ENCODE measurements around the gene KRTAP13-2.

KRTAP13-2 gene, protein sequence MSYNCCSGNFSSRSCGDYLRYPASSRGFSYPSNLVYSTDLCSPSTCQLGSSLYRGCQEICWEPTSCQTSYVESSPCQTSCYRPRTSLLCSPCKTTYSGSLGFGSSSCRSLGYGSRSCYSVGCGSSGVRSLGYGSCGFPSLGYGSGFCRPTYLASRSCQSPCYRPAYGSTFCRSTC

DNA sequence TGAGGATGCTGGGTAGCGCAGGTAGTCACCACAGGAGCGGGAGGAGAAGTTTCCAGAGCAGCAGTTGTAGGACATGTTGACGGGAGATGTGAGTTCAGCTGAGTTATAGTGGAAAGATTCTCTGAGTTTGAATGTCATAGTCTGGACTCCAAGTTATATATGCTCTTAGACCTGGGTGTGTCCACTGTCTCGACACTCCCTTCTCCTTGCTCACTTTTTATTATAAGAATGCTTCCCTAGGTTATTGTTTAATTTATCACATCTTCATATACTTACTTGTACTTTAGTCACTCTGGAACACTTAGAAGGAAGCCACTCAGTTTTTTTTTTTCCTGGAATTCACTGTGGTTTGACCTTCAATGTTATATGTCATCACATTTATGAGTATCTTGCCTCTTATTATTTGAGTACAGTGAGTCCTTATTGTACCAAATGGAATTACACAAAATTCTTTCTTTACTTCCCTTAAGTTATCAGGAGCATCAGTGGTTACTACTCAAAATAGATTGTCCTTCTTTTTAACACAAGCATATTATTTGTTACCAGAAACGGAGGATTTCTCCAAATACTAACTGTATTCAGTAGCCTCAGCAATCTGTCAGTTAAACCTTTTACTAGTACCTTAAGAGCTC lies at the start of gene KRTAP13-2:
Gene KRTAP13-2 (minus strand): TSS at position 133 of the 632 bp plus-strand sequence. CDS start 58 bp downstream, at position 75.
- H3K4me3 ChIP-seq (replicated peaks; ENCODE audit: low read depth, low read length), result no peak within 1 kb of the TSS
- no peak for DNase-seq (ENCODE audit: extremely low read depth, low read depth)
- TF ChIP-seq, protein P1, sequence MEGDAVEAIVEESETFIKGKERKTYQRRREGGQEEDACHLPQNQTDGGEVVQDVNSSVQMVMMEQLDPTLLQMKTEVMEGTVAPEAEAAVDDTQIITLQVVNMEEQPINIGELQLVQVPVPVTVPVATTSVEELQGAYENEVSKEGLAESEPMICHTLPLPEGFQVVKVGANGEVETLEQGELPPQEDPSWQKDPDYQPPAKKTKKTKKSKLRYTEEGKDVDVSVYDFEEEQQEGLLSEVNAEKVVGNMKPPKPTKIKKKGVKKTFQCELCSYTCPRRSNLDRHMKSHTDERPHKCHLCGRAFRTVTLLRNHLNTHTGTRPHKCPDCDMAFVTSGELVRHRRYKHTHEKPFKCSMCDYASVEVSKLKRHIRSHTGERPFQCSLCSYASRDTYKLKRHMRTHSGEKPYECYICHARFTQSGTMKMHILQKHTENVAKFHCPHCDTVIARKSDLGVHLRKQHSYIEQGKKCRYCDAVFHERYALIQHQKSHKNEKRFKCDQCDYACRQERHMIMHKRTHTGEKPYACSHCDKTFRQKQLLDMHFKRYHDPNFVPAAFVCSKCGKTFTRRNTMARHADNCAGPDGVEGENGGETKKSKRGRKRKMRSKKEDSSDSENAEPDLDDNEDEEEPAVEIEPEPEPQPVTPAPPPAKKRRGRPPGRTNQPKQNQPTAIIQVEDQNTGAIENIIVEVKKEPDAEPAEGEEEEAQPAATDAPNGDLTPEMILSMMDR (IDR thresholded peaks at IDR 0.05; ENCODE audit: low read depth, low read length, missing control alignments), result no peak

DNA sequence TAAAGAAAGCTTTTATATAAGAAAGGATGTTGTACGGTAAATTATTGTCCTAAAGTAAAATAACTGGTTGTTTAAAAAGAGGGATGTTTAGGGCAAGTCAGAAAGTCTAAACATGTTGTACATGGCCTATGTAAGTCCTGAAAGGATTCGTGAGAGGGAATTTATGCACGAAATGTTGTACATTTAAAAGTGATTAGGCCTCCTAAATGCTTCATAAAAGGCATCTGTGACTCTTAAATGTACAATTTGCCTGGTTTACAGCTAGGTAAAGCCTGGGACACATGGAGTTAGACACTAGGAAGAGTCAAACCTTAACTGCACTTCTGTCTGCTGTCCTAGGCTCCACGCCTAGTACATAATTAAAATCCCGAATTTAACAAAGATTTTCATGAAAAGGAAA lies 43.9 kb upstream of the KRTAP13-2 start:
- H3K4me3 ChIP-seq (replicated peaks; ENCODE audit: low read depth, low read length), result no peak overlapping the region
- TF ChIP-seq, protein P1 (IDR thresholded peaks at IDR 0.05; ENCODE audit: low read depth, low read length, missing control alignments), result no peak
- no peak for DNase-seq (ENCODE audit: extremely low read depth, low read depth)

DNA sequence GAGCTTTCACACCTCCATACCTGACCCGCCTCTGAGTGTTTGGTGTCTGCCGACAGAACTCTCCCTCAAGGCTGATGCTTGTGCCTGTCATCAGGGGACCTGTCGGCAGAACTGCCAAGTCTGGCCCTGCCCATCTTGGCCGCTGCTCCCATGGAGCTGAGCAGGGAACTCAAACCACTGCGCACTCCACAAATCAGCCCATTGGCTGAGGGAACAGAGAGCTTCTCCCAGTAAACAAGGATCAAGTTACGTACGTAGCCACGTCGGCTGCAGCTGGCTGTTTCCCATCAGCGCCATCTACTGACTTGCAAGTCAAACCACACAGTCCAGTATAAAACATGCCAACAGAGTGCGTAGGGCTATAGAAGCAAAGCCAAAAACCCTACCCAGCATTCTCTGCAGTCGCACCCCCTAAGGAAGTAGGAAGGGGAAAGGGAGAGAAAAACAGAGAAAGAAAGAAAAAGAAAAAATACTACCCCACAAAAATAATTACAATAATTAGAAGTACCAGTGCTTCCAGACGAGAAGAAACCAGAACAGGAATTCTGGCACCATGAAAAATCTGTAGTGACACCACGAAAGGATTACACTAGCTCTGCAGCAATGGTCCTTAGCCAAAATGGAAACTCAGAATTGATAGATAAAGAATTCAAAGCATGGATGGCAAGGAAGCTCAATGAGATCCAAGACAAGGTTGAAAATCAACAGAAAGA lies 36.9 kb upstream of the KRTAP13-2 start:
- DNase-seq (ENCODE audit: extremely low read depth, low read depth), result peak; percentile 12
- TF ChIP-seq, protein P1 (IDR thresholded peaks at IDR 0.05; ENCODE audit: low read depth, low read length, missing control alignments), result peak; percentile 17

DNA sequence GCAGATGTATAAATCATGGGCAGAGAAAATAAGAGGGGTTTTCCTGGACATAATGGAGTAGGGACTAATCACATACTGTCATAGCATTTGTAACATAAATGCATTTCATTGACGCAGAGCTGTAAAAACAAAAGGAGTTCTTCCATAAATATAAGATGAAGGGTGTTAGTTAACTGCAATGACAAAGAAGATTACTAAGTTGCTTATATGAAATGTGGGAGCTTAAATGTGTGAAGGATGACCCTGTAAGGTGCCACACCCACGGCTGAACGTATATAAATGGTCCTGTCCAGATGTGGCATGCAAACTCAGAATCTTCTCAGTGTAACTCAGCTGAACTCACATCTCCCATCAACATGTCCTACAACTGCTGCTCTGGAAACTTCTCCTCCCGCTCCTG lies 23.7 kb upstream of the KRTAP13-2 start, which contains the start of gene KRTAP13-1:
Gene KRTAP13-1 (plus strand): TSS at position 301 of the 400 bp plus-strand sequence. CDS start 56 bp downstream, at position 357.
- DNase-seq (ENCODE audit: extremely low read depth, low read depth), result no peak
- TF ChIP-seq, protein P1 (IDR thresholded peaks at IDR 0.05; ENCODE audit: low read depth, low read length, missing control alignments), result no peak
- H3K4me3 ChIP-seq (replicated peaks; ENCODE audit: low read depth, low read length), result no peak within 1 kb of the TSS

More for the DNA sequence above, 36.9 kb upstream of the KRTAP13-2 start:
- H3K4me3 ChIP-seq (replicated peaks; ENCODE audit: low read depth, low read length), result no peak overlapping the region

DNA sequence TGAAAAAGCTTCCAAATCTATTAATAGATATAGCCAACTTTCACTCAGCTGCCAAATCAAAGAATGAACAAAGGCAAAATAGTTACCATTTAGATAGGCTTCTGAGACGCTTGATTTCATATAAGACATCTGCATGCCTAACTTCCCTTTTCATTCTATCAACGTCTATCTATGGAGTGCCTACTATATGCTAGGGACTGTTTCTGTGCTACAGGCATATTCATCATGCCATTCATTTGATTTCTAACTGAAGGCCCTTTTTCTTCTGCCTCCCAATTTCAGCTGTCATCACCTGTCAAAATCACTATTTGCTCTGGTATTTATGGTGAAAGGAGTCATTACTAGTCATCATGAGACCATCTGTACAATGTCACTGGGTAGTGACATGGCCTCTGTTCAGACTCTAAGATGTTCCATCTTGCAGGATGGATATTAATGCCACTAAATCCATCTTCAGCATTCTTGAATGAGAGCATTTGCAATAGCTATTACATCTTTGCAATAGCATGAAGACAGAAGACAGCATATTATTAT lies 19.5 kb upstream of the KRTAP13-2 start:
- H3K4me3 ChIP-seq (replicated peaks; ENCODE audit: low read depth, low read length), result no peak overlapping the region
- DNase-seq (ENCODE audit: extremely low read depth, low read depth), result no peak
- TF ChIP-seq, protein P1 (IDR thresholded peaks at IDR 0.05; ENCODE audit: low read depth, low read length, missing control alignments), result no peak

DNA sequence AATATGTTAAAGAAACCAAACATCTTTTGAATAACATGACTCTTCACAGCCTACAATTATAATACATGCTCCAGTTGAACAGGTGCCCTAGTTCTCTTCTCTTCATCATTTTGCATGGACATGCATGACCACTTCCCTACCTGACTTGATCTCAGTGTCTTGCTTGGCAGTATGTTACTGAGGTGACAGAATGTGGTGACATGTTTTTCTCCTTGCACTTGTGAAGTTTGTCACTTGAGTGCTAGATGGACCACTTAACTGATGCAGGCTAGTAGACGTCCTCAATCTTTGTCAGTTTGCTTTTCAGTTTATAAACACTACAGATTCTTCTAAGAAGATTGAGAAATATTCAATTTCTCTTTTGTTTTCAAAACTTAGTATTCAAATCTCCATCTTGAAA lies 10.1 kb upstream of the KRTAP13-2 start:
- DNase-seq (ENCODE audit: extremely low read depth, low read depth), result no peak
- H3K4me3 ChIP-seq (replicated peaks; ENCODE audit: low read depth, low read length), result no peak overlapping the region
- TF ChIP-seq, protein P1 (IDR thresholded peaks at IDR 0.05; ENCODE audit: low read depth, low read length, missing control alignments), result no peak
